ENCODE data around the gene TSHR. TPM values are rescaled to one million over a fixed set of nuclear protein-coding genes. Genes with fewer than 3 reads are reported as not detected.
A peak's percentile ranks its signal among the peaks of the same experiment; 100 is the strongest.

The TSHR gene
- total and polyA plus RNA-seq, 9 donors = 0.20 to 1.0 (median 0.37) TPM

- Histone ChIP-seq H3K27me3 (ENCODE audit: control insufficient read depth, insufficient read depth, low read length) (no peaks in the 10 kb centered on the region), H3K4me3 (ENCODE audit: low read length) (no peak overlapping the region), H3K4me1 (ENCODE audit: control insufficient read depth, insufficient read depth, low read length) (no peaks in the 10 kb centered on the region), H3K9me3 (replicated peaks; ENCODE audit: control insufficient read depth, low read depth, low read length) (no peaks in the 10 kb centered on the region), H3K36me3 (ENCODE audit: control insufficient read depth, insufficient read depth, low read length) (no peaks in the 10 kb centered on the region), H3K27ac (ENCODE audit: low read length) (no peak overlapping the region)
- no CpG with 5 or more reads among the region's 4 CpGs for WGBS (ENCODE audit: insufficient coverage)
- DNase-seq = peak; percentile 10
Observed at GRCh38 chr14:81062816-81063215, 107.4 kb downstream of the TSHR start.

- no peaks in the 10 kb centered on the region for H3K36me3 ChIP-seq (ENCODE audit: control insufficient read depth, insufficient read depth, low read length)
- H3K4me1 ChIP-seq (ENCODE audit: control insufficient read depth, insufficient read depth, low read length) = no peaks in the 10 kb centered on the region
- no peak overlapping the region for H3K4me3 ChIP-seq (ENCODE audit: low read length)
- DNase-seq = no peak
- H3K9me3 ChIP-seq (replicated peaks; ENCODE audit: control insufficient read depth, low read depth, low read length) = no peaks in the 10 kb centered on the region
- no peaks in the 10 kb centered on the region for H3K27me3 ChIP-seq (ENCODE audit: control insufficient read depth, insufficient read depth, low read length)
- WGBS (ENCODE audit: insufficient coverage) = no CpG with 5 or more reads among the region's 1 CpG
- H3K27ac ChIP-seq (ENCODE audit: low read length) = no peak overlapping the region
Observed at GRCh38 chr14:81066672-81067071, 111.3 kb downstream of the TSHR start.

GRCh38 chr14:81067156-81067555 is 111.7 kb downstream of the TSHR start:
- no peak for DNase-seq
- Histone ChIP-seq H3K27me3 (ENCODE audit: control insufficient read depth, insufficient read depth, low read length) (no peaks in the 10 kb centered on the region), H3K36me3 (ENCODE audit: control insufficient read depth, insufficient read depth, low read length) (no peaks in the 10 kb centered on the region), H3K9me3 (replicated peaks; ENCODE audit: control insufficient read depth, low read depth, low read length) (no peaks in the 10 kb centered on the region), H3K4me1 (ENCODE audit: control insufficient read depth, insufficient read depth, low read length) (no peaks in the 10 kb centered on the region), H3K27ac (ENCODE audit: low read length) (no peak overlapping the region), H3K4me3 (ENCODE audit: low read length) (no peak overlapping the region)
- no CpG with 5 or more reads among the region's 2 CpGs for WGBS (ENCODE audit: insufficient coverage)

GRCh38 chr14:81068176-81068782 is 112.9 kb downstream of the TSHR start:
- Histone ChIP-seq H3K27ac (ENCODE audit: low read length) (no peak overlapping the region), H3K9me3 (replicated peaks; ENCODE audit: control insufficient read depth, low read depth, low read length) (no peaks in the 10 kb centered on the region), H3K36me3 (ENCODE audit: control insufficient read depth, insufficient read depth, low read length) (no peaks in the 10 kb centered on the region), H3K4me3 (ENCODE audit: low read length) (no peak overlapping the region), H3K27me3 (ENCODE audit: control insufficient read depth, insufficient read depth, low read length) (no peaks in the 10 kb centered on the region), H3K4me1 (ENCODE audit: control insufficient read depth, insufficient read depth, low read length) (no peaks in the 10 kb centered on the region)
- no peak for DNase-seq
- WGBS (ENCODE audit: insufficient coverage) = no CpG with 5 or more reads among the region's 2 CpGs

GRCh38 chr14:81070511-81070910 is 115.1 kb downstream of the TSHR start:
- no CpG with 5 or more reads among the region's 2 CpGs for WGBS (ENCODE audit: insufficient coverage)
- H3K36me3 ChIP-seq (ENCODE audit: control insufficient read depth, insufficient read depth, low read length) = no peaks in the 10 kb centered on the region
- no peaks in the 10 kb centered on the region for H3K4me1 ChIP-seq (ENCODE audit: control insufficient read depth, insufficient read depth, low read length)
- H3K27ac ChIP-seq (ENCODE audit: low read length) = no peak overlapping the region
- no peak for DNase-seq
- no peak overlapping the region for H3K4me3 ChIP-seq (ENCODE audit: low read length)
- no peaks in the 10 kb centered on the region for H3K27me3 ChIP-seq (ENCODE audit: control insufficient read depth, insufficient read depth, low read length)
- H3K9me3 ChIP-seq (replicated peaks; ENCODE audit: control insufficient read depth, low read depth, low read length) = no peaks in the 10 kb centered on the region

- 7% methylated on average over 3 of the region's 3 CpGs for WGBS (ENCODE audit: insufficient coverage)
- DNase-seq = peak; percentile 32
Observed at GRCh38 chr14:81085596-81085995, 130.2 kb downstream of the TSHR start.

GRCh38 chr14:81087230-81087629 is 131.8 kb downstream of the TSHR start:
- no peaks in the 10 kb centered on the region for H3K36me3 ChIP-seq (ENCODE audit: control insufficient read depth, insufficient read depth, low read length)
- H3K9me3 ChIP-seq (replicated peaks; ENCODE audit: control insufficient read depth, low read depth, low read length) = no peaks in the 10 kb centered on the region
- H3K4me1 ChIP-seq (ENCODE audit: control insufficient read depth, insufficient read depth, low read length) = no peaks in the 10 kb centered on the region
- H3K4me3 ChIP-seq (ENCODE audit: low read length) = no peak overlapping the region
- H3K27me3 ChIP-seq (ENCODE audit: control insufficient read depth, insufficient read depth, low read length) = no peaks in the 10 kb centered on the region
- no peak overlapping the region for H3K27ac ChIP-seq (ENCODE audit: low read length)
- 72% methylated on average over 2 of the region's 3 CpGs for WGBS (ENCODE audit: insufficient coverage)
- DNase-seq = no peak

More at GRCh38 chr14:81085596-81085995, 130.2 kb downstream of the TSHR start:
- Histone ChIP-seq H3K27ac (ENCODE audit: low read length) (no peak overlapping the region), H3K27me3 (ENCODE audit: control insufficient read depth, insufficient read depth, low read length) (no peaks in the 10 kb centered on the region), H3K4me3 (ENCODE audit: low read length) (no peak overlapping the region), H3K36me3 (ENCODE audit: control insufficient read depth, insufficient read depth, low read length) (no peaks in the 10 kb centered on the region), H3K9me3 (replicated peaks; ENCODE audit: control insufficient read depth, low read depth, low read length) (no peaks in the 10 kb centered on the region), H3K4me1 (ENCODE audit: control insufficient read depth, insufficient read depth, low read length) (no peaks in the 10 kb centered on the region)

GRCh38 chr14:81091139-81091538 is 135.7 kb downstream of the TSHR start:
- Histone ChIP-seq H3K4me1 (ENCODE audit: control insufficient read depth, insufficient read depth, low read length) (no peaks in the 10 kb centered on the region), H3K9me3 (replicated peaks; ENCODE audit: control insufficient read depth, low read depth, low read length) (no peaks in the 10 kb centered on the region), H3K4me3 (ENCODE audit: low read length) (no peak overlapping the region), H3K36me3 (ENCODE audit: control insufficient read depth, insufficient read depth, low read length) (no peaks in the 10 kb centered on the region), H3K27me3 (ENCODE audit: control insufficient read depth, insufficient read depth, low read length) (no peaks in the 10 kb centered on the region), H3K27ac (ENCODE audit: low read length) (no peak overlapping the region)
- no peak for DNase-seq

GRCh38 chr14:81091660-81092059 is 136.2 kb downstream of the TSHR start:
- H3K4me1 ChIP-seq (ENCODE audit: control insufficient read depth, insufficient read depth, low read length) = no peaks in the 10 kb centered on the region
- H3K27ac ChIP-seq (ENCODE audit: low read length) = no peak overlapping the region
- no peak overlapping the region for H3K4me3 ChIP-seq (ENCODE audit: low read length)
- no peaks in the 10 kb centered on the region for H3K36me3 ChIP-seq (ENCODE audit: control insufficient read depth, insufficient read depth, low read length)
- no peak for DNase-seq
- H3K27me3 ChIP-seq (ENCODE audit: control insufficient read depth, insufficient read depth, low read length) = no peaks in the 10 kb centered on the region
- WGBS (ENCODE audit: insufficient coverage) = 17% methylated on average over 1 of the region's 1 CpG
- no peaks in the 10 kb centered on the region for H3K9me3 ChIP-seq (replicated peaks; ENCODE audit: control insufficient read depth, low read depth, low read length)

- no peak overlapping the region for H3K27ac ChIP-seq (ENCODE audit: low read length)
- no peak overlapping the region for H3K4me3 ChIP-seq (ENCODE audit: low read length)
- no peaks in the 10 kb centered on the region for H3K9me3 ChIP-seq (replicated peaks; ENCODE audit: control insufficient read depth, low read depth, low read length)
- DNase-seq = no peak
- no peaks in the 10 kb centered on the region for H3K27me3 ChIP-seq (ENCODE audit: control insufficient read depth, insufficient read depth, low read length)
- no peaks in the 10 kb centered on the region for H3K4me1 ChIP-seq (ENCODE audit: control insufficient read depth, insufficient read depth, low read length)
- 88% methylated on average over 2 of the region's 2 CpGs for WGBS (ENCODE audit: insufficient coverage)
- no peaks in the 10 kb centered on the region for H3K36me3 ChIP-seq (ENCODE audit: control insufficient read depth, insufficient read depth, low read length)
Observed at GRCh38 chr14:81093651-81094050, 138.2 kb downstream of the TSHR start.

GRCh38 chr14:81095539-81095938 is 140.1 kb downstream of the TSHR start:
- H3K27me3 ChIP-seq (ENCODE audit: control insufficient read depth, insufficient read depth, low read length) = no peaks in the 10 kb centered on the region
- no peaks in the 10 kb centered on the region for H3K4me1 ChIP-seq (ENCODE audit: control insufficient read depth, insufficient read depth, low read length)
- WGBS (ENCODE audit: insufficient coverage) = no CpG with 5 or more reads among the region's 2 CpGs
- no peaks in the 10 kb centered on the region for H3K9me3 ChIP-seq (replicated peaks; ENCODE audit: control insufficient read depth, low read depth, low read length)
- no peak for DNase-seq
- no peak overlapping the region for H3K27ac ChIP-seq (ENCODE audit: low read length)
- no peaks in the 10 kb centered on the region for H3K36me3 ChIP-seq (ENCODE audit: control insufficient read depth, insufficient read depth, low read length)
- no peak overlapping the region for H3K4me3 ChIP-seq (ENCODE audit: low read length)
